Esophagus squamous epithelium (tissue), 5 donors: Measurements from ENCODE around the gene WWOX. TPM values are rescaled to one million over a fixed set of nuclear protein-coding genes. Genes with fewer than 3 reads are reported as not detected.

ENCODE experiments used
- DNase-seq: peaks from one replicate; lab custom pipeline; 2025; lab: John Stamatoyannopoulos, UW
- H3K27ac ChIP-seq, 4 donors: fragments of 200-600 bp; sonication (generic); one replicate each; pipeline ENCODE4 v1.5.1; 2016 to 2019; ENCODE audit warnings: mild to moderate bottlenecking in 1 of 4
- H3K27me3 ChIP-seq, 4 donors: fragments of 200-600 bp; sonication (generic); 1 replicate in 3 of 4; 2 replicates in 1 of 4; pipeline versions ENCODE4 v1.5.1 to v1.6.0; 2017 to 2021; ENCODE audit warnings: antibody characterized with exemption in 1 of 4
- H3K36me3 ChIP-seq, 3 donors: fragments of 200-600 bp; sonication (generic); one replicate each; pipeline ENCODE4 v1.5.1; 2016 to 2019
- H3K4me1 ChIP-seq, 3 donors: fragments of 200-600 bp; sonication (generic); one replicate each; pipeline ENCODE4 v1.5.1; 2017 to 2019
- H3K4me3 ChIP-seq, 4 donors: fragments of 200-600 bp; sonication (generic); 1 replicate in 3 of 4; 2 replicates in 1 of 4; pipeline ENCODE4 v1.5.1; 2016 to 2019; ENCODE audit warnings: mild to moderate bottlenecking in 2 of 4, moderate library complexity in 1 of 4
- H3K9me3 ChIP-seq, 3 donors: fragments of 200-600 bp; sonication (generic); one replicate each; pipeline ENCODE4 v1.5.1; 2016 to 2019
- CTCF ChIP-seq, 6 experiments: fragments of 450-650 bp in 4 of 6; fragments of 200-600 bp in 2 of 6; sonication (generic) in 2 of 6; IDR thresholded peaks; one replicate each; pipeline ENCODE4 v1.5.1; 2016 to 2019; ENCODE audit warnings: antibody characterized with exemption in 6 of 6, mild to moderate bottlenecking in 4 of 6, moderate library complexity in 4 of 6
- POLR2A ChIP-seq, 4 donors: fragments of 450-650 bp; IDR thresholded peaks; one replicate each; pipeline ENCODE4 v1.6.1; 2017; ENCODE audit warnings: antibody characterized with exemption in 4 of 4, mild to moderate bottlenecking in 4 of 4, moderate library complexity in 3 of 4
- WGBS, 2 donors: methylation state at CpG; one replicate each; pipeline ENCODE4 v1.1.5; 2018; 5-methylcytosine and 5-hydroxymethylcytosine counted together
- intact Hi-C: fragments of 100-400 bp; cut with DNase I; formaldehyde crosslinking; loops from one replicate; pipeline ENCODE4 v1.15.0; 2022
- total RNA-seq, 4 donors: library from RNA; depleted of rRNA; stranded (reverse); fragments of >200 nt; gene quantifications; one replicate each; pipeline ENCODE4 v1.1.0, GENCODE V29; 2016
- donor health status: DM: yes; HTN: yes; CAD: no.

WWOX gene
- total RNA-seq, 4 donors from 2014 or later, result 20.9 to 31.1 (median 27.5) TPM

DNA sequence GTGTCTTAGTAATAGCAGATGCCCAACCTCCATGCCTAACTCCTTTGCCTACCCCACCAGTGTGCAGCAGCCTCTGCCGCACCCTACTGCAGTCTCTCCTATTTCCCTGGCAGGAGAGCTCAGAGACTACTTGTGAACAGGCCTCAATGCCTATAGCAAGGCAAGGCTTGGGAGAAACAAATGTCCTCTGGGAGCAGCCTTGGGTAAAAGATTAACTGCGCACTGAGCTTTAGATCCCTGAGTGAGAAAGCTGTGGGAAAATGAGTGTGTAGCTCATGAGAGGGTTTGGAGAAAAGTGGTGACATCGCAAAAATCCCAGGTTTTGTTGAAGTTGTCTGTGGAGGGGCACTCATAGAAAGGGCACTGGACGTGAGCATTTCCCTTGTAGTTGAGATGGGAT is 335.8 kb downstream of the WWOX start:
- Histone ChIP-seq H3K9me3 (no peaks in the 10 kb centered on the region), H3K27me3 (no peaks in the 10 kb centered on the region), H3K4me1 (no peaks in the 10 kb centered on the region), H3K4me3 (no peak overlapping the region), H3K27ac (no peak overlapping the region), H3K36me3 (peaks cover 0 to 6% (median 0%) of the 10 kb centered on the region in 3 donors)
- TF ChIP-seq CTCF (IDR thresholded peaks at IDR 0.05) (no peak), POLR2A (IDR thresholded peaks at IDR 0.05) (no peak)
- 94 to 97% methylated on average over 3 of the region's 4 CpGs for WGBS, 2 donors
- no peak for DNase-seq
- intact Hi-C loops, result no loop called here

DNA sequence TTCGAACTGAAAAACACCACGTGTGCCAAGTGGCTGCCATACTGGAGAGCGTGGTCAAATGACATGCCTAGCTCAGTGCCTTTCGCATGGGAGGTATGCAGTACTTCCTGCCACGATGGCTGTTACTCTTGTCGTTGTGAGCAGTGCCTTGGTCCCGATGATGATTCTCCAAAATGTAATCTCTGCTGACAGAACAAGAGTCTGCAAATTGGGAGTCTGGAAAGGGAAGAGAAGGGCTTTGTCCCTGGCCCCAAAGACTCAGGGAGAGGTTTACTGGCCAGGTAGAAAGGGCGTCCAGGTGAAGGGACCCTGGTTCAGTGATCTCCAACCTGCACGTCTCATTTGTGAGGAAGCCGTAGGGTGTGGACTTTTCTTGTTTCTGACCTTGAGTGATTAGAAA is 336.6 kb downstream of the WWOX start:
- Histone ChIP-seq H3K27me3 (no peaks in the 10 kb centered on the region), H3K4me3 (no peak overlapping the region), H3K36me3 (peaks cover 0 to 6% (median 0%) of the 10 kb centered on the region in 3 donors), H3K4me1 (no peaks in the 10 kb centered on the region), H3K9me3 (no peaks in the 10 kb centered on the region), H3K27ac (no peak overlapping the region)
- TF ChIP-seq CTCF (IDR thresholded peaks at IDR 0.05) (no peak), POLR2A (IDR thresholded peaks at IDR 0.05) (no peak)
- no peak for DNase-seq
- intact Hi-C loops, result no loop called here
- 89 to 95% methylated on average over 8 to 10 of the region's 10 CpGs for whole genome bisulfite sequencing, 2 donors

DNA sequence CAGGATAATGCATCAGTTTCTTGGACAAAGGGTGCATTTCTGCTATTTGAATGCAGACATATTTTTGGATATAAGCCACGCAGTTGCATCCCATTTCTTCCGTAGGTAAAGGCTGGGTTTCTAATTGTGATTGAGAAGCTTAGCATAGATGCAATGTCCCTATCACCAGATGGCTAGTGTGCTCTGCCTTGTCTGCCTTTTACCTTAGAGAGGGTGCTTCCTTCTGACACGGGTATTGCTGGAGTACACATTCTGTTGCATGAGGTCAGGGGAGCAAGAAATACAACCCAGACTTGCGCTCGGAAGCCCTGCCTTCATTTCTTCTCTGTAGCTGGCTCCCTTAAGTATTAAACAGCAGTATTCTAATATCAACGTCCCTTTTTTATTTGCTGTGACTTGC is 337.4 kb downstream of the WWOX start:
- DNase-seq, result no peak
- Histone ChIP-seq H3K4me1 (no peaks in the 10 kb centered on the region), H3K36me3 (peaks cover 0 to 6% (median 0%) of the 10 kb centered on the region in 3 donors), H3K27me3 (no peaks in the 10 kb centered on the region), H3K9me3 (no peaks in the 10 kb centered on the region), H3K27ac (no peak overlapping the region), H3K4me3 (no peak overlapping the region)
- intact Hi-C loops, result no loop called here
- TF ChIP-seq POLR2A (IDR thresholded peaks at IDR 0.05) (no peak), CTCF (IDR thresholded peaks at IDR 0.05) (no peak)
- WGBS, 2 donors, result 77 to 84% methylated on average over 5 to 6 of the region's 6 CpGs

DNA sequence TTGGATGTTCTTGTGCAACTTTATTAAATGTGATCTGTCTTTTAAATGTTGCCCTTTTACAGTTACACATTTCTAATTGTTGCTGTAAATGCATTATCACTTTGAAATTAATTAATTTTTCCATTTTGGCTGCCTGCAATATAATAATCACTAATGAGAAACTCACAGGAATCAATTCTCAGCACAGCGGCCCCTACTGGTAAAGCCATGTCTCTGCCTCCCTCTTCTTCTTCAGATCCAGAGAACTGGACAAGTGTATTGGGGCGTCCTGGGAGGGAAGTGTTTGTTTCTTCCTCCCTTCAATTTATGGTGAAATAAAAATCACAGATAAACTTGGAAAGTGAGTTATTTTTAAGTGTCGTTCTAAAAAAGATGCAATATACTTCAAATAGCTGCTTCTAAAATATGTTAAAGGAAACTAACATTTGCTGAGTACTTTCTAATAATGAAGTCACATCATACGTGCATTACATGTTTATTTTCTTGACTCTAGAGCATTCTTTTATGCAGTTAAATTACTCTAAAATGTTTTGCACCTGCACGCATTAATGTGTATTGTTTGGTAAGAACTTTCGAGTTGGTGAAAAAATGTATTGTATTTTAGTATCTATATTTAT is 338.0 kb downstream of the WWOX start:
- whole genome bisulfite sequencing, 2 donors, result 51 to 53% methylated on average over 6 of the region's 6 CpGs
- no peaks in the 10 kb centered on the region for H3K9me3 ChIP-seq
- TF ChIP-seq POLR2A (IDR thresholded peaks at IDR 0.05) (no peak), CTCF (IDR thresholded peaks at IDR 0.05) (peak; percentile 46 to 82 (median 68))
- no peak overlapping the region for H3K4me3 ChIP-seq
- no peaks in the 10 kb centered on the region for H3K4me1 ChIP-seq
- no peak for DNase-seq
- H3K27ac ChIP-seq, result no peak overlapping the region
- intact Hi-C loops, result no loop called here
- H3K27me3 ChIP-seq, result no peaks in the 10 kb centered on the region
- peaks cover 0 to 3% (median 0%) of the 10 kb centered on the region in 3 donors for H3K36me3 ChIP-seq

DNA sequence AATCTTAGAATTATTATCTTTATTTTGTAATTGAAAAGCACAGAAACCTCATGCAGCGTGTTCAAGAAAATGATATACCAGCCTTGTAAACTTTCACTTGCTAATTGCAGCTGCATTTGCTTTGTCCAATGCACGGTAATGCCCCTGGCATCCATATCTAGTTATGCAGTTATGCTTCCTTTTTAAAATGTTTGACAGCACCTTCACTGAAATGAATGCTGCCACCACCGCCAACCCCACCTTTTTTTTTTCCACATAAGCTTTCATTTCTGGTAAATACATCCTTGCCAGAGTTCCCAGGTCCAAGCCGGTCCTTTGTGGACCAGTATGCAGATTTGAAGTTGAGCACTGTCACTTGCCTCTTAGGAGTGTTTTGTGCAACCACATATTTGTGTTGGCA is 338.8 kb downstream of the WWOX start:
- DNase-seq, result no peak

More for the DNA sequence above, 338.8 kb downstream of the WWOX start:
- H3K36me3 ChIP-seq, result no peaks in the 10 kb centered on the region
- TF ChIP-seq CTCF (IDR thresholded peaks at IDR 0.05) (no peak), POLR2A (IDR thresholded peaks at IDR 0.05) (no peak)
- no peak overlapping the region for H3K4me3 ChIP-seq
- no peaks in the 10 kb centered on the region for H3K4me1 ChIP-seq
- H3K9me3 ChIP-seq, result no peaks in the 10 kb centered on the region
- intact Hi-C loops, result no loop called here
- 71 to 82% methylated on average over 4 of the region's 4 CpGs for WGBS, 2 donors
- no peak overlapping the region for H3K27ac ChIP-seq
- H3K27me3 ChIP-seq, result no peaks in the 10 kb centered on the region
